HG02588 (cell line): Measurements from ENCODE around the gene NUDT21.
A peak's percentile ranks its signal among the peaks of the same experiment; 100 is the strongest.

Source experiments
- ATAC-seq: cut with Tn5 transposase; IDR thresholded peaks from one replicate; pipeline ENCODE4 v1.9.1; 2021; ENCODE audit warnings: mild to moderate bottlenecking, moderate library complexity; ENCODE audit not compliant: unreplicated experiment

NUDT21 gene

GRCh38 chr16:56463153-56463552, 12.0 kb upstream of the NUDT21 start:
- ATAC-seq, result no peak

GRCh38 chr16:56462064-56462796, 11.1 kb upstream of the NUDT21 start:
- no peak for ATAC-seq

GRCh38 chr16:56460101-56460500, 9.0 kb upstream of the NUDT21 start:
- ATAC-seq, result no peak

GRCh38 chr16:56457927-56458470, 6.9 kb upstream of the NUDT21 start:
- ATAC-seq, result no peak

GRCh38 chr16:56451753-56452689, 889 bp upstream of the NUDT21 start:
- peak; percentile 33 for ATAC-seq

GRCh38 chr16:56450275-56450985, 702 bp downstream of the NUDT21 start:
- ATAC-seq, result peak; percentile 26

DNA sequence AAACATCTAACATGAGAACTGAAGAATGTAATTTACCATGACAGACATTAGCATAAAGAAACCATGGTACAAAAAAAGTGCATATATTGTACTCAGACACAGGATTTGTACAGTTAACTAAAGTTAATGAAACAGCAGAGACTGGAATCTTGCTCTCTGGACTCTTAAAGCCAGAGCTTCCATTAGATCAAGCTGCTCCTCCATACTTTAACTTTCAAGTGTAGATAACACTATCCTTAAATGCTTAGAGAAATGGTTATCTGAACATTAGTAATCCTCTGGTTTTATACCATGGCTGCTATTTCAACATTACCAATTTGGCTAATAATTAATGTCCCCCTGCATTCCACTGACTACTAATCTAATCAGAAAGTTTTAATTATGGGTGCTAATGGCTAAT, 3.1 kb downstream of the NUDT21 start:
- ATAC-seq, result no peak

DNA sequence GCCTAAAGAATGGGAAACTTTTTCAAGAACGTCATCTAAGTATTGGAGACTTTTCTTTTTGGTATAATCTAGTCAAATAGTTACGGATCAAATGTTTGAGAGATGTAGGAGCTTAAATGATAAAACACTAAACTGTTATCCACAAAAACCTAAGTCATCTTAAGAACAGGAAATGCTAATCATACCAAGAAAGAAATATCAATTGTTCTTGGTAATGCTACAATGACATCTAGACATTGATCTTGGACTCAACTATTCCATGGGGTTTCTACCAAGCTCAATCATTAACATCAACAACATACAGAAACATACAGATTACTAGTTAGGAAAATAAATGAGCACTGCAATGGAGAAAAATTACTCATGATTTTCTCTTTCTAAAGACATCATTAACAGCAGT, 3.8 kb downstream of the NUDT21 start:
- no peak for ATAC-seq

DNA sequence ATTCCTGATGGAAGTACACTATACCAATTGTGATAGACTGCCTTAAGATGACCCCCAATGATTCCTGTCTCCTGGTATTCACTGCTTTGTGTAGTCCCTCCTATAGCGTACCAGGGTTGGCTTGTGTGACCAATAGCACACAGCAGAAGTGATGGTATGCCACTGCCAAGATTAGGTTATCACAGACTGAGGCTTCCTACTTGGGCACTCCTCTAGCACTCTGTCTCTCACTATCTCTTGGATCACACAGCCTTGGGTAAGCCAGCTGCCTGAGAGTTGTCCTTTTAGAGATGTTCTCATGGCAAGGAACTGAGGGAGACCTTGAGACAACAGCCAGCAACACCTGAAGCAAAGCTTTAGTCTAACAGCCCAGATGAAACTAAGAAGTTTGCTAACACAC, 13.1 kb downstream of the NUDT21 start:
- no peak for ATAC-seq

DNA sequence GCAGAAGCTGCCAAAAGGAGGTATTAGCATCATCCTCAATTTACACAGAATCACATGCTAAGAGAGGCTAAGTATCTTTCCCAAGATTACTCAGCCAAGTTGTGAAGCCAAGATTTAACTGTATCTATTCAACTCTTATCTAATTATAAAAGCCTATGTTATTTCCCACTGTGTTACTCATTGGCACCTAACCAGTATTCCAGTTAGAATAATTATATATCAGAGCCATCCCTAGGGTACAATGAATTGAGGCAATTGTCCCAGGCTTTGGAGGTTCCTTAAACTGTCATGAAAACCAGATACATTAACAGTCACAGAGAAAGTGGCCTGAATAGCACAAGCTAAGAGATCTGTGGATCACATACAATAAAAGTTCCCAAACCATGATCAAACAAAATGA, 14.9 kb downstream of the NUDT21 start:
- no peak for ATAC-seq

DNA sequence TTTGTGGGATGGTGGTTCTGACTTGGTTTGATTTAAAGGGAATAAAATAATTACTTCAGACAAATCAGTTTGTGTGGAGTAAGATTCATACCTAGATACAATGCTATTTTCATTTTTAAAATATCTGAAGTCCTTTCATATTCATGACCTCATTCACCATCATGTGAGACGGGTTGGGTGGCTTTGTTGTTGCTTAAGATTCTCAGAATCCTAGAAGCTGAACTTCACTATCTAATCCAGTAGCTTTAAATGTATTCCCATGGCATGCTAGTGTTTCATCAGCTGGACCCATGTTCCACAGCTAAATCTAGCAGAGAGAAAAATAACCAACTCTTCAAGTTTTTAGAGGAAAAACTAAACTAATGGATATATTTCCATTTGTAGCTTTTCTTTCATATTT, 23.0 kb downstream of the NUDT21 start:
- no peak for ATAC-seq

DNA sequence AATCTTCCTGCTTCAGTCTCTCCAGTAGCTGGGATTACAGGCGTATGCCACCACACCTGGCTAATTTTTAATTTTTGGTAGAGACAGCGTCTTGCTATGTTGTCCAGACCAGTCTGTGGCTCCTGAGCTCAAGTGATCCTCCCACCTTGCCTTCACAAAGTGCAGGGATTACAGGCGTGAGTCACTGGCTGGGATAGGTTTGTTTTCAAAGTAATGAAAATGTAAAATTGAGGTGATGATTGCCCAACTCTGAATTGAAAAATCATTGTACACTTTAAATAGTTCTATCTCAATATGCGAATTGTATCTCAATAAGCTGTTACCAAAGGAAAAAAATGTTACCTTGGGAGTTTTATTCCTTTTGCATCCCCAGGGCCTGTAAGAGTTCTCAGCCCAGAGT, 24.5 kb downstream of the NUDT21 start:
- no peak for ATAC-seq

DNA sequence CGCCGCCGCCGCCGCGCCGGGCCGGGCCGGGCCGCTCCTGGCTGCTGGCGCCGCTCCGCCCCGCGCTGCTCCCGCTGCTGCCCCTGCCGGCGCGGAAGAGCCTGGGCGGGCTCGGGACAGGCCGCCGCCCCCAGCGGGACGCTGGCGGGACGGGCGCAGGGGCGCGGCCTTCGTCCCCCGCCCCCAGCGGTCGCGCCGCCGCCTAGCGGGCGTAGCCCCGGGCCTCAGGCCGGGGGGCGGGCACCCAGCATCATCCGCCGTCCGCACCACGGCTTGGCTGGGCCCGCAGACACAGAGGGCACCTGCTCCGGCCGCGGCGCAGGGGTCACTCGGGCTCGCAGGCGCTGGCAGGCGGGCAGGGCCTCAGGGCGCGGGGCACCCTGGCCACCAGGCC, 25.7 kb downstream of the NUDT21 start, which contains the start of gene AMFR:
Gene AMFR, minus strand, starts transcription at position 107 of the 394 bp plus-strand sequence. CDS start 218 bp downstream, outside the sequence.
- ATAC-seq, result peak; percentile 78

DNA sequence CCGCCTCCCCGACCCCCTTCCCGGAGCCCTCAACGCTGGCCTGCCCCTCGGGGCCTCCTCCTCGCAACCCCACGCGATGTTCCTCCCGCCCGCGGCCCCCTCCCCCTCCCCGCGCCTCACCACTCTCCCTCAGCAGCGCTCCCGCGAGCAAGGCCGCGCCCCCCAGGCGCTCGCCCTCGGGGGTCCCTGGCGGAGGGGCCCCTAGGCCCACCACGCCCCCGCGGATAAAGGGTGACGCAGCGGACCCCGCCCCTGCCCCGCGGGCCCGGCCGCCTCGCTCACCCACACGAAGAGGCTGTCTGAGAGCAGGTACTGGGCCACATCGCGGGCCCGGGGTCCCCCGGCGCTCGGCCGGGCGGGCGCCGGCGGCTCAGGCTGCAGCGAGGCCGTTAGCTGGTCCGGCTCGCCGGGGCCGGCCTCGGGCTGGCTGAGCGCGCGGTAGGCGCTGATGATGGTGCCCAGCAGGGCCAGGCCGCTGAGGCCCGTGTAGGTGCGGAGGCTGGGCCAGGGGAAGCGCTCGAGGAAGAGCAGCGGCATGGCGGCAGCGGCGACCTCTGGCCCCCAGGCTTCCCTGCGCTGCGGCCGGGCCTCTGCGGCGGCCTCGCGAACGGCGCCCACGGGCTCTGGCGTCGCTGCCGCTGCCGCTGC, 26.2 kb downstream of the NUDT21 start:
- peak; percentile 30 for ATAC-seq

DNA sequence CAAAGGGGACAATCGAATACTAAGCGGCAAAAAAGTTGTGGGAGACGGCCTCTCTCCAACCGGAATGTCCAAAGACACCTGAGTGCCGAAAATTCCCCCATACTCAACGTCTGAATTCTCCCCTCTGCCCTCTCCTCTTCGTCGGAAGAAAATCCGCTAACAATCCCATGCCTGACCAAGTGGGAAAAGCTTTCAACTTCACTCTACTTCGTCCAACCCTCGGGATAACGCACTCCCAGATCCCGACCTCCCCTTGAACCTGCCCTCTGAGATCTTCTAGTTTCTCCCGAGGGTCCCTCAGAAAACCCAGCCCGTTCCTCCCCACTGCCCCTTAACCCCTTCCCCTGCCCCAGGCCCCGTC, 26.7 kb downstream of the NUDT21 start:
- no peak for ATAC-seq

GRCh38 chr16:56423584-56424403, 27.3 kb downstream of the NUDT21 start:
- ATAC-seq, result no peak

- no peak for ATAC-seq
These were observed 28.2 kb downstream of the NUDT21 start for GRCh38 chr16:56422896-56423441.

- no peak for ATAC-seq
These were observed 29.0 kb downstream of the NUDT21 start for GRCh38 chr16:56421976-56422669.

DNA sequence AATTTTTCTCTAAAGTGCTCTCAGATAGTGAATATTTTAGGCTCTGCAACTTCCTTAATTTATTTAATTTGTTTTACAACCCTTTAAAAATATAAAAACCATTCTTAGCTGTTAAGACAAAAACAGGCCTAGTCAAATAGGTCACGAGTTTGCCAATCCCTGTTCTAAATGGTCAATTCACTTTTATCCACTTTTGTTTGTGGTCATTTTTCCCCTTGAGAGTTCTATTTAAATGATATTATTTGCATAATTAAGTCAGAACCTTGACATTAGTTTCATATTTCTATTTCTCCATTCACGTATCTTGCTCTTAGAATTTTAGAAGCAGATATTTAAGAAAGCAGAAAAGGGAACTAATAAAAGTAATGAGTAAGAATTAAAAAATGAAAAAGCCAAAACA, 29.8 kb downstream of the NUDT21 start:
- no peak for ATAC-seq
